GM21619 (cell line): ENCODE results near the gene SYTL1.

ENCODE experiments used
- ATAC-seq: cut with Tn5 transposase; IDR thresholded peaks from one replicate; pipeline ENCODE4 v1.9.1; 2021; ENCODE audit not compliant: unreplicated experiment

SYTL1 gene

GRCh38 chr1:27402349-27402754 is 60.5 kb downstream of the SYTL1 start:
- ATAC-seq: no peak

GRCh38 chr1:27403065-27403726 is 61.4 kb downstream of the SYTL1 start:
- ATAC-seq: peak; percentile 68
